Lung (tissue), 12 donors: ENCODE results near the gene PACSIN3. TPM values are rescaled to one million over a fixed set of nuclear protein-coding genes. Genes with fewer than 3 reads are reported as not detected.

Source experiments
- ATAC-seq: fragments of 200-7000 bp; cut with Tn5 transposase; one replicate; pipeline ENCODE4 v1.9.1; 2020; ENCODE audit warnings: moderate number of reproducible peaks; ENCODE audit not compliant: insufficient read depth, low FRiP score
- DNase-seq, 3 donors: peaks; one replicate each; pipeline ENCODE4 v3.0.0-alpha.2; 2013 to 2017
- H3K27ac ChIP-seq, 2 donors: one replicate each; pipeline ENCODE4 v1.5.1; 2013; ENCODE audit warnings: mild to moderate bottlenecking in 2 of 2, moderate library complexity in 2 of 2, control low read depth in 1 of 2, inconsistent platforms in 1 of 2, low read depth in 1 of 2, low read length in 1 of 2
- H3K27me3 ChIP-seq, 3 donors: one replicate each; pipeline ENCODE4 v1.5.1; 2013; ENCODE audit warnings: low read length in 2 of 3; ENCODE audit not compliant: control insufficient read depth in 3 of 3, insufficient read depth in 3 of 3
- H3K36me3 ChIP-seq, 4 donors: one replicate each; pipeline ENCODE4 v1.5.1; 2013; ENCODE audit warnings: low read length in 4 of 4, mild to moderate bottlenecking in 1 of 4, moderate library complexity in 1 of 4; ENCODE audit not compliant: control insufficient read depth in 4 of 4, insufficient read depth in 4 of 4
- H3K4me1 ChIP-seq, 5 donors: one replicate each; pipeline ENCODE4 v1.5.1; 2013; ENCODE audit warnings: low read length in 5 of 5, mild to moderate bottlenecking in 2 of 5, moderate library complexity in 1 of 5; ENCODE audit not compliant: control insufficient read depth in 5 of 5, insufficient read depth in 5 of 5
- H3K4me3 ChIP-seq: one replicate; pipeline ENCODE4 v1.5.1; 2013; ENCODE audit warnings: mild to moderate bottlenecking, control low read depth, moderate library complexity
- H3K9ac ChIP-seq, 2 donors: one replicate each; pipeline ENCODE4 v1.5.1; 2013; ENCODE audit warnings: low read length in 2 of 2, control low read depth in 1 of 2; ENCODE audit not compliant: insufficient read depth in 1 of 2
- H3K9me3 ChIP-seq, 4 donors: one replicate each; pipeline ENCODE4 v1.5.1; 2013; ENCODE audit warnings: low read length in 3 of 4, mild to moderate bottlenecking in 1 of 4, moderate library complexity in 1 of 4; ENCODE audit not compliant: control insufficient read depth in 4 of 4, insufficient read depth in 3 of 4
- WGBS, 2 donors: extraction: QIAGEN DNeasy Blood & Tissue Kit; methylation state at CpG; one replicate each; pipeline ENCODE4 v1.1.7; 2013; 5-methylcytosine and 5-hydroxymethylcytosine counted together
- polyA plus RNA-seq, 2 donors: library from polyadenylated mRNA; stranded (reverse); fragments of 200-250 nt; gene quantifications; one replicate each; pipeline ENCODE4 v1.2.1, GENCODE V29; 2013
- total RNA-seq, 2 donors: library from RNA; depleted of rRNA in 1 of 2; stranded (reverse); fragments of >200 nt in 1 of 2; gene quantifications; one replicate each; pipeline ENCODE4 v1.2.1, GENCODE V29; 2014 to 2021
- TF ChIP-seq, protein P1 (sequence below): IDR thresholded peaks from 2 replicates; pipeline ENCODE4 v1.5.1; 2012; ENCODE audit warnings: mild to moderate bottlenecking; ENCODE audit errors: control extremely low read depth, extremely low read depth
- donor health status: control.
- donor health status: control.
- donor health status: Bipolar disorder and iron deficiency.
- donor health status: healthy.
- donor health status: DM: yes; HTN: yes; CAD: no.

PACSIN3 gene
- total and polyA plus RNA-seq, 4 donors: 20.6 to 53.3 (median 36.3) TPM

DNA sequence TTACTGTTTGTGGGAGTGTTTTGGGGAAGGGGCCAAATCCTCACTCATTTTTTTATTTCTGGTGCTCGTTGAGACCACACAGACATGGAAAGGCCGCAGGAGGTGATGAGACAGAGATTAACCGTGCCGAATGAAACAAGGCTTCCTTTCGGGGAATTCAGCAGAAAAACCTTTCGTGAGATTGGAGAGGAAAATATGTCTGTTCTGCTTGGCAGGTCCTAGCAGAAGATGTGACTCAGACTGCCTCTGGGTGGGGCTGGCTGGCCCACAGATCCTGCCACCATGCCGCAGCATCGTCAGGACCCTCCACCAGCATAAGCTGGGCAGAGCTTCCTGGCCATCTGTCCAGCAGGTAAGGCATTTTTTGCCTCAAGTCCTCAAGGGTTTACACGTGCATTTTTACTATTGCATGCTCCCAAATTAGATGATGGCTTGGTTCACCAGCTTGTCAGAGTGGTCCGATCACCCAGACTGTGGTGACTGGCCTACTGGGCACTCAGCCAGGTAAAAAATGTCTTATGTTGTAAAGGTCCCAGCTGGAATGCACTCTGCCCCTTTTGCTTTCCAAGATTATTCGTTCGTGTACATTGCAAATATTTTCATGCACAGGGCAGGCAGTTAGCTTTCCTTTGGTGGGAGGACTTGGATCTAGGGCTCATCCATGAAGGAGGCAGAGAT is 30.0 kb upstream of the PACSIN3 start:
- peak overlapping the region; percentile 48 to 71 for H3K27ac ChIP-seq
- H3K9ac ChIP-seq: peak overlapping the region in 1 of 2 donors; percentile 74
- H3K27me3 ChIP-seq: no peaks in the 10 kb centered on the region
- DNase-seq: peak; percentile 82 to 88 (median 87)
- WGBS, 2 donors: 11 to 12% methylated on average over 12 of the region's 12 CpGs
- H3K4me3 ChIP-seq: peak overlapping the region; percentile 40
- ATAC-seq: no peak
- H3K4me1 ChIP-seq: peaks cover 6 to 26% (median 8%) of the 10 kb centered on the region in 5 donors
- TF ChIP-seq, protein P1, sequence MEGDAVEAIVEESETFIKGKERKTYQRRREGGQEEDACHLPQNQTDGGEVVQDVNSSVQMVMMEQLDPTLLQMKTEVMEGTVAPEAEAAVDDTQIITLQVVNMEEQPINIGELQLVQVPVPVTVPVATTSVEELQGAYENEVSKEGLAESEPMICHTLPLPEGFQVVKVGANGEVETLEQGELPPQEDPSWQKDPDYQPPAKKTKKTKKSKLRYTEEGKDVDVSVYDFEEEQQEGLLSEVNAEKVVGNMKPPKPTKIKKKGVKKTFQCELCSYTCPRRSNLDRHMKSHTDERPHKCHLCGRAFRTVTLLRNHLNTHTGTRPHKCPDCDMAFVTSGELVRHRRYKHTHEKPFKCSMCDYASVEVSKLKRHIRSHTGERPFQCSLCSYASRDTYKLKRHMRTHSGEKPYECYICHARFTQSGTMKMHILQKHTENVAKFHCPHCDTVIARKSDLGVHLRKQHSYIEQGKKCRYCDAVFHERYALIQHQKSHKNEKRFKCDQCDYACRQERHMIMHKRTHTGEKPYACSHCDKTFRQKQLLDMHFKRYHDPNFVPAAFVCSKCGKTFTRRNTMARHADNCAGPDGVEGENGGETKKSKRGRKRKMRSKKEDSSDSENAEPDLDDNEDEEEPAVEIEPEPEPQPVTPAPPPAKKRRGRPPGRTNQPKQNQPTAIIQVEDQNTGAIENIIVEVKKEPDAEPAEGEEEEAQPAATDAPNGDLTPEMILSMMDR: no peak
- H3K36me3 ChIP-seq: peaks cover 0 to 10% (median 3%) of the 10 kb centered on the region in 4 donors
- no peaks in the 10 kb centered on the region for H3K9me3 ChIP-seq

DNA sequence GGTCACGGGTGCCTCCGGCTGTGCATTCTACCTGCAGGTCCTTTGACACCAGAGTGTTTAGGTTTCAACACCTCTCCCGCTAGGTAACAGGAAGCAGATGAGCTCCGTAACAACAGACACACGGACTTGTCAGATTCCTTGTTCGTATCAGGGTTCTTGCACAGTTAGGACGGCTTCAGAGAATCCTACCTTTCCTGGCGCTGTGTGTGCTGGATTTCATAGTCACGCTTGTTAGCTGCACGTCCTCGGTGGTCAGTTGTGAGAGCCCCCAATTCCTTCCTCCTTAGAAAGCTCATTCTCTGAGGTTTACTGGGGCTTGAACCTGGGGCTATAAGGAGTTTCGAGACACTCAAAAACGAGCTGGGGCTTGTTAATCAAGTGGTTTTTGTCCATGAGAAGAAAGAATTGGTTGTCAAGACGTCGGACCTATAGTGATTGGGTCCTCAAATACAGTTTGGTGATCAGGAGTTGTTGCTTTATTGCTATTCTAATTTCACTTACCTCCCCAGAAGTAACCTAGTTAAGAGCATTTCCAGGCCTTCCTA is 29.2 kb upstream of the PACSIN3 start:
- no peak for ATAC-seq

DNA sequence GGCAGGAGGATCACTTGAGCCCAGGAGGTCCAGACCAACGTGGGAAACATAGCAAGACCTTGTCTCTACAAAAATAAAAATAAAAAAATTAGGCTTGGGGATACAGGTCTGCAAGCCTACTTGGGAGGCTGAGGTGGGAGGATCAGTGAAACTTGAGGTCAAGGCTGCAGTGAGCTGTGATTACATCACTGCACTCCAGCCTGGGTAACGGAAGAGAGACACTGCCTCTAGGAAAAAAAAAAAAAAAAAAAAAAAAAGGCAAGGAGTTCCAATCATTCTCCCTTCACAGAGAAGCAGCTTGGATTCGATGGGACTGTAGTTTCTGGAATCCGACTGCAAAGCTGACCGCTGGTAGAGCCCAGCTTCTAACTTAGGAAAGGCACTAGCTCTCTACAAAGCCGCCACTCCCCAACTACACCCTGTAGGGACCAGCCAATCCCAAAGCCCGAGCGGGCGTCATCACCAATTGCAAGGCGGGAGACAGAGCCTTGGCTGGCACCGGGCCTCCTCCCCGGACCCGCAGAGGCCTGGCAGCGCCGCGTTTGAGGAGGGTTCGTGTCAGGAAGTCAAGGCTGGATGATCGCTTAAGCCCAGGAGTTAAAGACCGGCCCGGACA is 27.8 kb upstream of the PACSIN3 start:
- ATAC-seq: peak; percentile 87
- peak overlapping the region; percentile 87 to 95 for H3K27ac ChIP-seq
- no peak overlapping the region for H3K9ac ChIP-seq
- peak; percentile 82 to 90 (median 87) for DNase-seq
- 5 to 10% methylated on average over 20 of the region's 20 CpGs for WGBS, 2 donors
- H3K4me3 ChIP-seq: peak overlapping the region; percentile 47
- peaks cover 0 to 6% (median 1%) of the 10 kb centered on the region in 4 donors for H3K36me3 ChIP-seq
- H3K27me3 ChIP-seq: no peaks in the 10 kb centered on the region
- no peaks in the 10 kb centered on the region for H3K9me3 ChIP-seq
- TF ChIP-seq, protein P1: no peak
- peaks cover 0 to 26% (median 8%) of the 10 kb centered on the region in 5 donors for H3K4me1 ChIP-seq

More for the DNA sequence above, 29.2 kb upstream of the PACSIN3 start:
- Histone ChIP-seq H3K4me1 (peaks cover 6 to 26% (median 8%) of the 10 kb centered on the region in 5 donors), H3K36me3 (peaks cover 0 to 9% (median 3%) of the 10 kb centered on the region in 4 donors), H3K27ac (peak overlapping the region; percentile 84 to 87), H3K9me3 (no peaks in the 10 kb centered on the region), H3K4me3 (peak overlapping the region; percentile 51), H3K9ac (peak overlapping the region; percentile 46 to 74), H3K27me3 (no peaks in the 10 kb centered on the region)
- TF ChIP-seq, protein P1: no peak
- WGBS, 2 donors: 6 to 7% methylated on average over 15 of the region's 15 CpGs
- peak in 1 of 3 donors; percentile 56 for DNase-seq
